ENCODE measurements around the gene PPTC7.
"Not testable (repeated sequence)": the region's sequence is repeated elsewhere in the genome, so short reads cannot be mapped to it uniquely, and the experiment has no call there.

Gene PPTC7

DNA sequence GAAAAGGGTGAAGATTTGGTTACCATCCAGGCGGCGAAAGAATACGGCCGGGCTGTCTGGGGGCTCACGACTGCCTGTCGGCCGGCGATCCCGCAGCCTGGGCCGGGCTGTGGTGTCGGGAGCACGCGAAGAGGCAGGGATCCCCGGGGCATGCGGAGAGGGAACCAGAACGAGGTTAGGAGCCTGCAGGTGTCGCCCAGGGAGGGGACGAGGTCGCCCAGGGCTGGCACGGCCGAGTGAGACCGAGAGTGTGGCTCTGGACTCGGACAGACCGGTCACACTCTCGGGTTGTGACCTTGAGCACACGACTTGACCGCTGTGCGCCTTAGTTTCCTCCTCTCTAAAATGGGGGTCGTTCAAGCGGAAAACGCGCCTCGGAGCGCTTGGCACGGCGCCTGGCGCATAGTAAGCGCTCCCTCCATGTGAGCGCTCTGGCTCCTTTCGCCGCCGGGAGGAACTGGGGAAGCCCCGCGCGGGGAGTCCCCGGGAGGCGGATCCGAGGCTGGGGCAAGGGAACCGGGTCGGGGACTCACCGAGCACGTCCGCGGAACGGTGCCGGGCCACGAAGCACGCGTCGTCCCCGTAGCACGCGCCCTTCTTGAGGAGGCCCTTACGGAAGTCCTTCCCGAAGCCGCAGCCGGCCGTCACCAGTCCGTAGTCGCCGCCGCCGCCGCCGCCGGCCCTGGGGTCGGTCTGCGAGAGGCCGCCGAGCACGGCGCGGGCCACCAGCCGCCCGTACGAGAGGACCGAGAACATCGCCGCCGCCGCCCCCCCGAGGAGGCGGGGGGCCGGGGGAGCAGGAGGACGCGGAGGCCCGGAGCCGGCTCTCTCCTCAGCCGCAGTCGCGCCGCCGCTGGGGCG is 612 bp downstream of the PPTC7 start:
- DNase-seq, result peak; percentile 44

DNA sequence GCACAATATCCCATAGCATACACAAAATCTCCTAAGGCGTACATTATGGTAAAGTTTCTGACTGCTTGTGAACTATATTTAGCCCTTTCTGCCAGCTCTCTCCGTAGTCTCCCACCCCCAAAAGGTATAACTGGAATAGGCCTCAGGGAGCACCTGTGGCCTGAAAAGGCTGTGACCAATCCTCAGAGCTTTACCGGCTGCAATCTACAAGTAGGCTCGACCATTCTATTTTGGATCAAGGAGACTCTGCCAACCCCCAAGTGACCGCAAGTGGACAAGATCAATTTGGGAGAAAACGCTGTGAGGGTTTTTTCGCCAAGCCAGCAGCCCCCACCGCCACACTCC is 1.2 kb downstream of the PPTC7 start:
- DNase-seq, result no peak

DNA sequence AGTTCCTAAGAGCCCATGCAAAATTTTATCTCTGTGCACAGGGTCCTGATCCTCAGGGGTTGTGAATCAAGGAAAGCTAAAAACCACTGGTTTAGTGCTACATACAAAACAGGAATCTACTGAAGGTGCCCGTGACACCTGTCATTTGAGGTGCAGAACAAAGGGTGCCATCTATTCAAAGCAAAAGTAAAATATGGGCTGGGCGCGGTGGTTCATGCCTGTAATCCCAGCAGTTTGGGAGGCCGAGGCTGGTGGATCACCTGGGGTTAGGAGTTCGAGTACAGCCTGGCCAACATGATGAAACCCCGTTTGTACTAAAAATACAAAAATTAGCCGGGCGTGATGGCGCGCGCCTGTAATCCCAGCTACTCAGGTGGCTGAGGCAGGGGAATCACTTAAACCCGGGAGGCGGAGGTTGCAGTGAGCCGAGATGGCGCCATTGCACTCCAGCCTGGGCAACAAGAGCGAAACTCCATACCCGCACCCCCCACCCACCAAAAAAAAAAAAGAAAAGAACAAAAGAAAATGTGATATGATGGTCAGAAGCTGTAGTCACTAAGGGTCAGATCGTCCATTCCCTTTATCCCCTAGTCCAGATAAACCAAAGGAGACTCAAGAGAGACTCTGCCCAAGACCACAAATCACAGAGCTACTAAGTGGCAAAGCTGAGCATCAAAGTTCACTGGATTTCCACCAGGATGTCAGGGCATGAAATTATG is 3.4 kb downstream of the PPTC7 start:
- no peak for DNase-seq

DNA sequence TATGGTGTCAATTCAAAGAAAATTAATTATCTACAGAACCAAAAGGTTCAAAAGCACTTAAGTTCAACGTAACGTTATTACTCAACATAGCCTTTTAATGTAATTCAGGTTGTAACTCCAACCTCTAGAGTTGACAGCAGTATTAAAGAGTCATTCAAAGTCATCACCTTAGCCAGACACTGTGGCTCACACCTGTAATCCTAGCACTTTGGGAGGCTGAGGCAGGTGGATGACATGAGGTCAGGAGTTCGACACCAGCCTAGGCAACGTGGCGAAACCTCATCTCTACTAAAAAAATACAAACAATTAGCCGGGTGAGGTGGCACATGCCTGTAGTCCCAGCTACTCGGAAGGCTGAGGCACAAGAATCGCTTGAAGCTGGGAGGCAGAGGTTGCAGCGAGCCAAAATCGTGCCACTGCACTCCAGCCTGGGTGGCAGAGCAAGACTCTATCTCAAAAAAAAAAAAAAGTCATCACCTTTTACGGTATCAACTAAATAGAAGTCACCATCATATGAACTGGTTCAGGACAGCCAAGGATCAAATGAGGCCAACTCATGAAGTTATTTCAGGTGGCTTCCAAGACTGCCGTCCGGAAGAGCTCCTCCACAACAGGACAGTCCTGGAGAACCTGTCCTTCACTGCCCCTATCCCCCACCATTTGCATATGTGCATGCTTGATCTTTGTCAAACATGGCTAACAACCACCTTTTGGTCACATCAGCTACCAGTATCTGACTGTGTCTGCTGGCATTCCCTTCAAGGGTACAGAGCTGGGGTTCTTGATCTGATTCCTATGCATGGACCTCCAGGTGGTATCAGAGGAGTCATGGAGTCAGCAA is 4.2 kb downstream of the PPTC7 start:
- DNase-seq, result no peak

DNA sequence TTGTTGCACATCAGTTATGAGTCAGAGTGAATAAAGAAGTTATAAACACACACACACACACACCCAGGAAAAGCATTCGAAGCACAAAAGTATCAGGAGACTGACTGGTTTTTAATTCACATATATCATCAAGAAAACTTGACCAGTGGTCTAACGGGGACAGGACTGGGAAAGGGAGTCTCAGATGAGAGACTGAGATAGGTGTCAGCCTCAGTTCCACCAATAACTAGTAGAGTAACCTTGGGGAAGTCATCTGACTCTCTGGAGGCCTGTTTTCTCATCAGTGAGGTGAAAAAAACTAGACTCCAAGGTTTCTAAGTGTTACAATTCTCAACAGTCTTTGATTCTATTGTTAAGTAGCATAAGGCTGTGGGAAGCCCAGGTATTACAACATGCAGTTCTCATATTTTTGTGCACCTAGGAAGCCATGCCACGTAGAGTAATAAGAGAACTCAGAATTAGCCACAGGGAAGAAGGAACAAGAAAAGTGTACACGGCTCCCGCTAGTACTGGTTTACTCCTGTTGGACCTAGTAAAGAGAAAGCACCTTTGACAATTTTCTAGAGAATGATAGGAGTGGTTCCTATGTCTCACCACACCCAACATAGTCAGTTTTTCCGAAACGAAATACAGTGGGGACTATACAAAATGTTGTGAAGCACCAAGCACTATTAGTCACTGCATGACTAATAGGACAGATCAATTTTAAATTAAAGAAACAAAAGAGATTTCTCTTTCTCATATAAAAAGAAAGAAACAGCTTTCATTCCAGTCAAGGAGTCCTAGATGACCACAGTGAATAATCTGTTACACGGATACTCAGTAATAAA is 5.0 kb downstream of the PPTC7 start:
- no peak for DNase-seq

DNA sequence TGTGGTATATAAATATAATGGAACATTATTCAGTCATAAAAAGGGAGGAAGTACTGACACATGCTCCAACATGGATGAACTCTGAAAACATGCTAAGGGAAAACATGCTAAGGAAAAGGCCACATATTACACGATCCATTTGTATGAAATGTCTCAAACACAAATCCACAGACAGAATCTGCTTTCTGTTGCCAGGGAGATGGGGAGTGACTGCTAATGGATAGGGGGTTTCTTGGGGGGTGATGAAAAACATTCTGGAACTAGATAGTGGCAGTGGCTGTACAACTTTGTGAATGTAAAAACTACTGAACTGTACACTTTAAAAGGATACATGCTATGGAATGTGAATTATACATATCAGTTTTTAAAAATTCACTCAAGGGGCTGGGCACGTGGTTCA is 6.6 kb downstream of the PPTC7 start:
- no peak for DNase-seq

DNA sequence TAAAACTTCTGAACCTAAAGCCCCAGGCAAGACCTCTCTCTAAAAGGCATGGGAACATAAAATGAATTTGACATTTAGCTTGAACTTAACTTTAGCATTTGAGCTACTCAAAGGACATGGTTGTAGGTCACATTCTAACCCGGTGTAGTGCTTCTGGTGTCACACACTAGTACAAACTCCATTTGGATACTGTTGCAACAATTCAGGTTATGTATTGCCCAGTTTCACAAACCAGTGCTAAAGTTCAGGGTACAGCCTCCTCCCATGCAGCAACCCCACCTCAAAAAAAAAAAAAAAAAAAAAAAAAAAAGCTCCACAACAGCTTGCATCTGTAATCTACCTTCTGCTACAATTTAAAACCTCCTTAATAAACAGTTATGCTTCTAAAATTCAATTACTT is 7.8 kb downstream of the PPTC7 start:
- no peak for DNase-seq

DNA sequence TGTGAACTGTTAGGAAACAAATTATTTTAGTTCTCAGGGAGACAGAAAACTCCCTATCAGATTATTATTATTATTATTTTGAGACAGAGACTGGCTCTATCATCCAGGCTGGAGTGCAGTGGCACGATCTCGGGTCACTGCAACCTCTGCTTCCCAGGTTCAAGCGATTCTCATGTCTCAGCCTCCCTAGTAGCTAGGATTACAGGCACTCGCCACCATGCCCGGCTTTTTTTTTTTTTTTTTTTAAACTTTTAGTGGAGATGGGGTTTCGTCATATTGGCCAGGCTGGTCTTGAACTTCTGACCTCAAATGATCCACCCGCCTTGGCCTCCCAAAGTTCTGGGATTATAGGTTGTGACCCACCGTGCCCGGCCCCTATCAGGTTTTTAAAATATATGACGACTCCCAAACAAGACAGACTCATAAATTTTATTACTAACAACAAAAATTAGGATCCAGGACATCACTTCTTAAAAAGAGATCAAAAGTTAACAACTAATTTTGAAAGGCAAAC is 8.3 kb downstream of the PPTC7 start:
- DNase-seq, result not testable (repeated sequence)

DNA sequence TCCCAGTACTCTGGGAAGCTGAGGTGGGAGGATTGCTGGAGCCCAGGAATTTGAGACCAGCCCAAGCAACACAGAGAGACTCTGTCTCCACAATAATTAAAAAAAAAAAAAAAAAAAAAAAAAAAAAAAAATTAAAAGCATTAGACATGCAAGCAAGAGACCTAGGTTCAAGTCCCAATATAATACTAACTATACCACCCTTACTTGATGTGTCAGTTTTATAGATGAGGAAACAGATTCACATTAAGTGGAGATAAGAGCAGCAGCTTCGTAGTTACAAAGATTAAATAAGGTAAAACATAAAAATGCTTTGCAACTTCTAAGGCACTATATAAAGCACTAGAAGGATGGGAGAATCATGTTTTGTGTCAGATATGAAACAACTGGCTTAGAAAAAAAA is 9.1 kb downstream of the PPTC7 start:
- DNase-seq, result no peak

DNA sequence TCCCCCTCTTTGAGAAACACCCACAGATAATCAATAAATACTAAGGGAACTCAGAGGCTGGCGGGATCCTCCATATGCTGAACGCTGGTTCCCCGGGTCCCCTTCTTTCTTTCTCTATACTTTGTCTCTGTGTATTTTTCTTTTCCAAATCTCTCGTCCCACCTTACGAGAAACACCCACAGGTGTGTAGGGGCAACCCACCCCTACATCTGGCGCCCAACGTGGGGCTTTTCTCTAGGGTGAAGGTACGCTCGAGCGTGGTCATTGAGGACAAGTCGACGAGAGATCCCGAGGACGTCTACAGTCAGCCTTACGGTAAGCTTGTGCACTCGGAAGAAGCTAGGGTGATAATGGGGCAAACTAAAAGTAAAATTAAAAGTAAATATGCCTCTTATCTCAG is 12.3 kb downstream of the PPTC7 start:
- not testable (repeated sequence) for DNase-seq

DNA sequence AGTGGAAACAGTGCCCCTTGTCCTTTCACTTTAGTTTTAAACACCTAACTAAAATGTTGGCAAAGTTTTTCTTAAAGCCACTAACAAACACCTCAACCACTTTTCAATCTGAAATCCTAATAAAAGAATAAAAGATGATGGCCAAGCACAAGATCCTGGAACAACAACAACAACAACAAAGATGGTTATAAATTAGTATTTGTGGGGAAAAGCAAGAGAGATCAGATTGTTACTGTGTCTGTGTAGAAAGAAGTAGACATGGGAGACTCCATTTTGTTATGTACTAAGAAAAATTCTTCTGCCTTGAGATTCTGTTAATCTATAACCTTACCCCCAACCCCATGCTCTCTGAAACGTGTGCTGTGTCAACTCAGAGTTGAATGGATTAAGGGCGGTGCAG is 13.3 kb downstream of the PPTC7 start:
- DNase-seq, result not testable (repeated sequence)

DNA sequence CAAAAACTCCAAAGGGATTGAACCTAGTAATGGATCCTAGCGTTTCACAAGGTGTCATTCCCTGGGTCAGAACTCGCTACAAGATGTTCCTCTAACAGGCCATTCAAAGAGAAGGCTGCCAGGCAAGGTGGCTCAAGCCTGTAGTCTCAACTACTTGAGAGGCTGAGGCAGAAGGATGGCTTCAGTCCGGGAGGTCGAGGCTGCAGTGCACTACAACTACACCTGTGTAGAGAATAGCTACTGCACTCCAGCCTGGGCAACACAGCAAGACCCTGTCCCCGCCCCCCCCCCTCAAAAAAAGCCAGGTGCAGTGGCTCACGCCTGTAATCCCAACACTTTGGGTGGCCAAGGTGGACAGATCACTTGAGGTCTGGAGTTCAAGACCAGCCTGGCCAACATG is 14.4 kb downstream of the PPTC7 start:
- DNase-seq, result no peak

DNA sequence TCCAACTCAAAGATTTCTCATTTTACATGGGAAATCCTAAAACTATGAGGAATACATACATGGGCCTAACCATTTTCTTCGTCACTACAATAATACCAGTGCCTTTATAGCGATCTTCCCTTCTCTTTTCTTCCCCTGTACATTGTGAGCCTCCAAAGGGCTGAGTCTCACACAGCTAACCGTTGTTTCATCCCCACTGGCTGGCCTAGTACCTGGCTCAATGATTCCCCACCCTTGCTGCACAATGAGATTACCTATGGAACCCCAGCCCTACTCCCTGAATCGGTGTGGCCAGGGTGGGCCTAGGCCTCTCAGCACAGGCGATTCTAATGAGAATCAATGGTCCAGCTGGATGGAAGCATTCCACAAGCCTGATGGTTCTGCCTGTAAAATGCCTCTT is 16.1 kb downstream of the PPTC7 start:
- DNase-seq, result no peak

DNA sequence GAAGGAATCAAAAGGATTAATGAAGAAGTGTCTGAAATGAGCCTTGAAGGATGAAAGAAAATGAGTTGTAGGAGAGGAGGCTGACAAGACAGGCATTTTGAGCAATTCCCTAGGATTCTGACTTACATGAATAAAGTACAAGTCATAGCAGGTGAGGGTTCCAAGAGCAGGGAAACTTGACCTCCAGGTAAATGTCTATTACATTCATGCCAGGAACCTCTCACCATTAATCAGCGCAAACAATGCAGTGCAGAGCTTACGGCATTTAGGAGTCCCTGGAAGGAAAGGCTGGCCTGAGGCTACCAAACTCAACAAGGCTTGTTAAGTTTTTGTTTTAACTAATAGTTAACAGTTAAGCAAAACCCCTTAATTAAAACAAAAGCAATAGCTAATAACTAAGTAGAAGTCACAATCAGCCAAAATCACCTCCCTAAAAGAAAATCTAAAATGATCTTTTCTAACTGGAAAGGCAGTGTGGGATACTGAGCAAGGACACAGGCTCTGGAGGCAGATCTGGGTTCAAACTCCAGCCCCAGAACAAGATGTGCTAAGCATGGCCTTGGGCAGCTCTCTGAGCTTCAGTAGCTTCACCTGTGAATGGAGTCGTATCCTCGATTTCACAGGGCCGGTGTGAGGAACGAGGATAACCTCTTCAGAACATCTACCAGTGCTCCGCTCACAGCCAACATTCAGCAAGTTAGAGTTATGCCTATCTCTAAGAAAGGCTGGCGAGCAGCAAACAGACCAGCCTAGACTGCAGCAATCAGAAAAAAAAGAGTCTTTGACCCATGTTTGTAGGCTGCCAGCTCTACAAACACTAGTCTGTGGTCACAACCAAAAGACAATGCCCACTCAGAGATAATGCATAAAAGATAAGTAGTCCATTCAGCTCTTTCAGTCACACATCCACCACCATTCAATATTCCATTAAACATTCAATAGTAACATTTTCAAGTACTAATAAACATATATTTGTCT is 16.9 kb downstream of the PPTC7 start:
- DNase-seq, result no peak

DNA sequence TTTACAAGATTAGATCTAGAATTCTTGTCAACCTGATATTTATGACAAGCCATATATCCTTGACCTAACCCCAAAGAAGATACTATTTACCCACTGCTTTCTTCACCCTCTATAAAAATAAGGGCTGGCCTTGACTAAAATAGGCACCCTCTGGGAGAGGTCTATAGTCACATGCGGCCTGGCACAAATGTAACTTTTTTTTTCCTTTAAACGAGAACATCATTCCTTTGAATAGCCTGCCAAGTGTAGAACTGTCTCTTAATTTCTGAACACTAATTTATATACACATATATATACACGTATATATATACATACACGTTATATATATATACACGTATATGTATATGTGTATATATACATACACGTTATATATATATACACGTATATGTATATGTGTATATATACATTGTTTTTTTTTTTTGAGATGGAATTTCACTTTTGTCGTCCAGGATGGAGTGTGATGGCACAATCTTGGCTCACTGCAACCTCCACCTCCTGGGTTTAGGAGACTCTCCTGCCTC is 18.6 kb downstream of the PPTC7 start:
- no peak for DNase-seq

DNA sequence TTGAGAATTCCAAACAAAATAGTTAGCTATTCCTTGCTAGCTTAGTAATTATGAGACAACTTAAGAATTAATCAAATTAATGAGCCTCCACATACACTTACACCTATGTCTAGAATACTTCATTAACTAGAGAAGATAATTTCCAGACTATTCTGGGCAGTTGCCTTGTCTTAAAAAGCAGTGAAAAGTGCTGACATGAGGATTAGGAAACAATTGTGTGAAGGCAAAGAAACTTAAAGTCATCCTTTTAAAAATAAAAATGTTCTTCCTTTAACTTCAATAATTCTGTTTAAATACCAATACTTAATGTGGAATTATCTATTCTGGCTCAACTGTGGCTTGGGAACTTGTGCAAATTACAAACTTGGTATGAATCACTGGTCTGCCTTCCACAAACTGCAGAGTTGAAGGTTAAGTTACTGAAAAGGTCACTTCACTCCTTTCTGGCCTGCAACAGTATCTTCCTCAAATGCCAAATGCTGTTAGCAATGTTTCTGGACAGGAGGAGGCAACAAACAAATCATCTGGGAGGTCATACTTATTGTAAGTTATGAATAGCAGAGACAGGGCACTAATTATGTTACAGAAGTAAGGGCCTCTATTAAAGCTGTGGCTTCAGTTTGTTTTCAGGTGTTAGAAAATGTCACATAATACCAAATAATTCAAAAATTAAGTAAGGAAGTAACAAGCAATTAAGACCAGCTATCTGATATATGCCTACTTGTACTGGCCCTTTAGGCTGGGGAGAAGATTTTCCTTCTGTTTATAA is 19.2 kb downstream of the PPTC7 start:
- DNase-seq, result no peak

DNA sequence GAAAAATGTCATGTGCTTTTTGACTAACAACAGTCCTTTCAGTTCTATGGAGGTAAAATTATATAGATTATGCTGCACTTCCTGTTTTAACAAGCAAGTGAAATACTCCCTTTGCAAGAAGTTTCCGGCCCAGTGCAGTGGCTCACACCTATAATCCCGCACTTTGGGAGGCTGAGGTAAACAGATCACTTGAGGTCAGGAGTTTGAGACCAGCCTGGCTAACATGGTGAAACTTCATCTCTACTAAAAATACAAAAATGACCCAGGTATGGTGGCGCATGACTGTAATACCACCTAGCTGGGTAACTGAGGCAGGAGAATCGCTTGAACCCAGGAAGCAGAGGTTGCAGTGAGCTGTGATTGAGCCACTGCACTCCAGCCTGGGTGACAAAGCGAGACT is 20.7 kb downstream of the PPTC7 start:
- not testable (repeated sequence) for DNase-seq

DNA sequence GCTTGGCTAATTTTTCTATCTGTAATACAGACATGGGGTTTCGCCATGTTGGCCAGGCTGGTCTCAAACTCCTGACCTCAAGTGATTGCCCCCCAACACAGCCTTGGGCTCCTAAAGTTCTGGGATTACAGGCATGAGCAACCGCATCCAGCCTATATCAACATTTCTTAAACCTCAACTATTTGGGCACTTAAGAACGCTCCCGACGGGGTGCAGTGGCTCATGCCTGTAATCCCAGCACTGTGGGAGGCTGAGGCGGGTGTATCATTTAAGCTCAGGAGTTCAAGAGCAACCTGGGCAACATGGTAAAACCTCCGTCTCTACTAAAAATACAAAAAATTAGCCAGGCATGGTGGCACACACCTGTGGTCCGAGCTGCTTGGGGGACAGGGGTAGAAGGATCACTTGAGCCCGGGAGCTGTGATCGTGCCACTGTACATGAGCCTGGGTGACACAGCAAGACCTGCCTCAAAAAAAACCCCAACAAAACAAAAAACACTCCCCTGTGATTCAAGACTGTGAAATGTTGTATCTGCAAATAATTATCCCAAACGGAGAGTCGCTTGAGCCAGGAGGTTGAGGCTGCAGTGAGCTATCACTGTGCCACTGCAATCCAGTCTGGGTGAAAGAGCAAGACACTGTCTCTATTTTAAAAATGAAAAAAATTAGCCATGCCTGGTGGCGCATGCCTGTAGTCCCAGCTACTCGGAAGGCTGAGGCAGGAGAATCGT is 21.5 kb downstream of the PPTC7 start:
- no peak for DNase-seq

DNA sequence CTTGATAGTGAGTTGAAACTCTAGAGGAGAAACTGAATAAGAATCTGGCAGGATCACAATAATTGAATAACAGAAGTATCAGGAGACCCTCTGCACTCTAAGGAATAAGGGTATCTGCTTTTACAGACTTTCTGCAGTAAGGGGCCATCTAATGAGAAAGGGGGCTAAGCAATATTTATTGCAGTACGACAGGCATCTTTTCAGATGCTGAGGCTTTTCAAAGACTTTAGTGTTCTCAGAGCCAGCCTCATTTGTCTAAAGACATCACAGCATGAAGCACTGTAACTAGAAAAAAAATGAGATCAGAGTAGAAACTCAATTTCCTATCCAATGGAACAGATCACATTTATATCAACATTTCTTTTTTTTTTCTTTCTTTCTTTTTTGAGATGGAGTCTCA is 22.2 kb downstream of the PPTC7 start:
- no peak for DNase-seq
